Measurements from ENCODE around the gene MAMDC4. TPM values are rescaled to one million over a fixed set of nuclear protein-coding genes. Genes with fewer than 3 reads are reported as not detected.
"Not testable (repeated sequence)": the region's sequence is repeated elsewhere in the genome, so short reads cannot be mapped to it uniquely, and the experiment has no call there.

MAMDC4 gene
- total and polyA plus RNA-seq, 3 donors from 2014 or later, result 8.1 to 21.9 (median 18.3) TPM

DNA sequence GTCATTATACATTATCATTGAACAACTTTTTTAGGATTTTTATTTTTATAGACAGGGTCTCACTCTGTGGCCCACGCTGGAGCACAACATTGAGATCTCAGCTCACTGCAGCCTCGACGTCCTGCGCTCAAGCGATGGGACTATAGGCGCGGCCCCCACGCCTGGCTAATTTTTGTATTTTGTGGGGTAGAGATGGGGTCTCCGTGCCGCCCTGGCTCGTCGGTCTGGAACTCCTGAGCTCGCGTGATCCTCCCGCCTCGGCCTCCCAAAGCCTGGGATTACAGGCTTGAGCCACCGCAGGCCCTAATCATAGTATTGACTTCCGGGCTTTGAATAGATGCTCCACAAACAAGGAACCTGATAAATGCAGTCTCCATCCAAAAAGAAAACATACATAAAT is 15.3 kb downstream of the MAMDC4 start:
- Histone ChIP-seq H3K4me1 (peaks cover 13% of the 10 kb centered on the region), H3K27me3 (no peaks in the 10 kb centered on the region), H3K4me3 (no peak overlapping the region), H3K27ac (no peak overlapping the region), H3K9me3 (no peaks in the 10 kb centered on the region), H3K36me3 (ENCODE audit: low read depth, missing control alignments) (no peaks in the 10 kb centered on the region)
- no peak for DNase-seq
- intact Hi-C loops (cut with DNase I; ENCODE audit: low total_unique reads), result no loop called here
- WGBS, 2 donors, result 87 to 91% methylated on average over 18 of the region's 18 CpGs
- no peak for TF ChIP-seq POLR2A (IDR thresholded peaks at IDR 0.05)
- TF ChIP-seq, protein P1, sequence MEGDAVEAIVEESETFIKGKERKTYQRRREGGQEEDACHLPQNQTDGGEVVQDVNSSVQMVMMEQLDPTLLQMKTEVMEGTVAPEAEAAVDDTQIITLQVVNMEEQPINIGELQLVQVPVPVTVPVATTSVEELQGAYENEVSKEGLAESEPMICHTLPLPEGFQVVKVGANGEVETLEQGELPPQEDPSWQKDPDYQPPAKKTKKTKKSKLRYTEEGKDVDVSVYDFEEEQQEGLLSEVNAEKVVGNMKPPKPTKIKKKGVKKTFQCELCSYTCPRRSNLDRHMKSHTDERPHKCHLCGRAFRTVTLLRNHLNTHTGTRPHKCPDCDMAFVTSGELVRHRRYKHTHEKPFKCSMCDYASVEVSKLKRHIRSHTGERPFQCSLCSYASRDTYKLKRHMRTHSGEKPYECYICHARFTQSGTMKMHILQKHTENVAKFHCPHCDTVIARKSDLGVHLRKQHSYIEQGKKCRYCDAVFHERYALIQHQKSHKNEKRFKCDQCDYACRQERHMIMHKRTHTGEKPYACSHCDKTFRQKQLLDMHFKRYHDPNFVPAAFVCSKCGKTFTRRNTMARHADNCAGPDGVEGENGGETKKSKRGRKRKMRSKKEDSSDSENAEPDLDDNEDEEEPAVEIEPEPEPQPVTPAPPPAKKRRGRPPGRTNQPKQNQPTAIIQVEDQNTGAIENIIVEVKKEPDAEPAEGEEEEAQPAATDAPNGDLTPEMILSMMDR (IDR thresholded peaks at IDR 0.05), result no peak

DNA sequence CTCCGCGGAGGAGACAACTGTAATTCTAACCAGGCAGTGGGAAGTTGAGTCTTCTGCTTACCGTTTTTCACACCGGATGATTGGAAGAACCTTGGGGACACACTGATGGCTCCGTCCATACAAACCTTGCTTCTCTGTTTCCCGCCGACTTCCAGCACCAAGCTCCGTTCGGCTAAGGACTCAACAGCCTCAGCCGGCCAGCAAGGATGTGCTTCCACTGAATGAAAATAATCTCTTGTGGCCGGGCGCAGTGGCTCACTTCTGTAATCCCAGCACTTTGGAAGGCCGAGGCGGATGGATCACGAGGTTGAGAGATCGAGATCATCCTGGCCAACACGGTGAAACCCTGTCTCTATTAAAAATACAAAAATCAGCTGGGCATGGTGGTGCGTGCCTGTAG is 15.8 kb downstream of the MAMDC4 start:
- WGBS, 2 donors, result 75 to 82% methylated on average over 18 of the region's 18 CpGs
- peaks cover 13% of the 10 kb centered on the region for H3K4me1 ChIP-seq
- no peak overlapping the region for H3K4me3 ChIP-seq
- no peaks in the 10 kb centered on the region for H3K9me3 ChIP-seq
- no peaks in the 10 kb centered on the region for H3K27me3 ChIP-seq
- no peak for DNase-seq
- TF ChIP-seq POLR2A (IDR thresholded peaks at IDR 0.05), result no peak
- TF ChIP-seq, protein P1 (IDR thresholded peaks at IDR 0.05), result no peak
- intact Hi-C loops (cut with DNase I; ENCODE audit: low total_unique reads), result no loop called here
- H3K36me3 ChIP-seq (ENCODE audit: low read depth, missing control alignments), result no peaks in the 10 kb centered on the region
- H3K27ac ChIP-seq, result no peak overlapping the region

DNA sequence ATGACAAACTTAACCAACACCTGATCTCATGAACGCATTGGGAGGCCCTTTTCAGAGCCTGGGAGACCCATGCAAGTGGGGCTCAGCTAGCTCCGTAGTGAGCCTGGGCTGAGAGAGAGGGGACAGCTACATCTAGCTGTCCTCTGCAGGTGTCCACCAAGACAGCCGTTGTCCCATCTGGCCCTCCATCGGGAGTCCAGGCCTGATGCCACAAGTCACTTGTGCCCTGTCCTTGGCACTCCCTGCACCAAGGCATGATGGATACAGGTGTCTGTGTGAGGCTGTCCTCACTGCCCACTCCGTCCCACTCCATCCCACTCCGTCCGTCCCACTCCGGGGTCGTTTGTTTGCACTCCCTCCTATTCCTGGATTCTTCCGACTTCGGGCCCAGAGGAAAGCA is 16.5 kb downstream of the MAMDC4 start:
- no peak for TF ChIP-seq POLR2A (IDR thresholded peaks at IDR 0.05)
- TF ChIP-seq, protein P1 (IDR thresholded peaks at IDR 0.05), result no peak
- Histone ChIP-seq H3K4me1 (peaks cover 13% of the 10 kb centered on the region), H3K36me3 (ENCODE audit: low read depth, missing control alignments) (no peaks in the 10 kb centered on the region), H3K9me3 (no peaks in the 10 kb centered on the region), H3K27me3 (no peaks in the 10 kb centered on the region), H3K27ac (no peak overlapping the region), H3K4me3 (no peak overlapping the region)
- intact Hi-C loops (cut with DNase I; ENCODE audit: low total_unique reads), result no loop called here
- 72 to 88% methylated on average over 10 to 11 of the region's 11 CpGs for WGBS, 2 donors
- DNase-seq, result no peak

DNA sequence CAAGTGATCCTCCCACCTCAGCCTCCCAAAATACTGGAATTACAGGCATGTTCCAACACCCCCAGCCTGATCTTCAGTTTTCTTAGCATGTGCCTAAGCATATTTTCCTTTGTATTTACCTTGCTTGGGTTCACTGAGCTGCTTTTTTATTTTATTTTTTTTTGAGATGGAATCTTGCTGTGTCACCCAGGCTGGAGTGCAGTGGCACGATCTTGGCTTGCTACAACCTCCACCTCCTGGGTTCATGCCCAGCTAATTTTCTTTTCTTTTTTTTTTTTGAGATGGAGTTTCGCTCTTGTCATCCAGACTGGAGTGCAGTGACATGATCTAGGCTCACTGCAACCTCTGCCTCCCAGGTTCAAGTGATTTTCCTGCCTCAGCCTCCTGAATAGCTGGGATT is 17.5 kb downstream of the MAMDC4 start:
- H3K4me3 ChIP-seq; H3K27ac ChIP-seq; intact Hi-C loops (cut with DNase I; ENCODE audit: low total_unique reads); H3K9me3 ChIP-seq; H3K27me3 ChIP-seq; H3K36me3 ChIP-seq (ENCODE audit: low read depth, missing control alignments); DNase-seq: not testable (repeated sequence)
- H3K4me1 ChIP-seq, result peaks cover 13% of the 10 kb centered on the region
- WGBS, 2 donors, result 88 to 90% methylated on average over 2 of the region's 2 CpGs

DNA sequence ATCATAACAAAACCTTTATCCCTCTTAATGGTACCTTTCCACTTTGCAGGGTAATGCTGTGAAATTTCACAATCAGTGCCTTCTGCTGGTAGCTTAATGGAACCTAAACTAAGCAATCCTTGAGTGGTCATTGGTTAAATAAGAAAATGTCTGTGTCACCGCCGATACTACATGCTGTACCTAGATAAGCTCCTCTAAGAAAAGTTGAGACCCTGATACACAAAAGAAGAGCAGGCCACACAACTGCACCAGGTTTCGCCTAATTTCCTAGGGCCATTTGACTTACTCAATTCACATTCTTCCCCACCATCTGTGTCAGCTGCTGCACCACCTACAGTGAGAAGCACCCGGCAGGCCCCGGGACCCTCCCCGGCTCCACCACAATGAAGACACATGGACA is 23.0 kb downstream of the MAMDC4 start:
- DNase-seq, result no peak
- intact Hi-C loops (cut with DNase I; ENCODE audit: low total_unique reads), result no loop called here
- no peaks in the 10 kb centered on the region for H3K9me3 ChIP-seq
- H3K27ac ChIP-seq, result no peak overlapping the region
- no peaks in the 10 kb centered on the region for H3K36me3 ChIP-seq (ENCODE audit: low read depth, missing control alignments)
- no peak overlapping the region for H3K4me3 ChIP-seq
- H3K27me3 ChIP-seq, result no peaks in the 10 kb centered on the region
- TF ChIP-seq POLR2A (IDR thresholded peaks at IDR 0.05), result no peak
- TF ChIP-seq, protein P1 (IDR thresholded peaks at IDR 0.05), result no peak
- no peaks in the 10 kb centered on the region for H3K4me1 ChIP-seq
- 90 to 97% methylated on average over 6 of the region's 6 CpGs for WGBS, 2 donors
